HEK293 (cell line): ENCODE data around the gene MRTFB.

ENCODE experiments used
- CTCF ChIA-PET: fragments of 350-600 bp; formaldehyde crosslinking; extraction: SDS; loops from one replicate; lab custom pipeline; 2021; ENCODE audit warnings: antibody characterized with exemption; lab: Yijun Ruan, JAX
- POLR2A ChIA-PET: fragments of 300-600 bp; formaldehyde crosslinking; extraction: SDS; loops from one replicate; lab custom pipeline; 2020; ENCODE audit warnings: antibody characterized with exemption, inconsistent platforms; lab: Yijun Ruan, JAX
- H3K27ac ChIP-seq: fragments of 200-500 bp; sonication (Bioruptor generic); 2 replicates; pipeline ENCODE4 v1.5.1; 2014; ENCODE audit warnings: low read depth, low read length, control low read depth, inconsistent platforms; ENCODE audit errors: extremely low read depth
- H3K36me3 ChIP-seq, 2 experiments: fragments of 200-500 bp in 1 of 2; sonication (Bioruptor generic) in 1 of 2; 1 replicate in 1 of 2; 2 replicates in 1 of 2; pipeline ENCODE4 v1.5.1; 2014 to 2017; ENCODE audit warnings: inconsistent platforms in 2 of 2, low read length in 2 of 2; ENCODE audit not compliant: control insufficient read depth in 2 of 2, insufficient read depth in 1 of 2
- H3K4me1 ChIP-seq: fragments of 200-500 bp; sonication (Bioruptor generic); 2 replicates; pipeline ENCODE4 v1.5.1; 2014; ENCODE audit warnings: mild to moderate bottlenecking, low read length, inconsistent platforms; ENCODE audit not compliant: control insufficient read depth, insufficient read depth
- H3K4me3 ChIP-seq: 2 replicates; pipeline ENCODE4 v1.5.1; 2011; ENCODE audit warnings: low read depth, mild to moderate bottlenecking, control low read depth, low read length, moderate library complexity
- H3K9me3 ChIP-seq: fragments of 200-500 bp; sonication (Bioruptor generic); 2 replicates; pipeline ENCODE4 v1.5.1; 2014; ENCODE audit warnings: low read depth, low read length, inconsistent platforms; ENCODE audit not compliant: control insufficient read depth, insufficient read depth
- EGR2 ChIP-seq: fragments of 450-650 bp; formaldehyde crosslinking; IDR thresholded peaks from 2 replicates; pipeline ENCODE4 v1.5.1; 2016; ENCODE audit warnings: low read depth, missing biosample characterization, missing genetic modification characterization
- KLF1 ChIP-seq: fragments of 450-650 bp; formaldehyde crosslinking; IDR thresholded peaks from 2 replicates; pipeline ENCODE4 v1.5.1; 2016; ENCODE audit warnings: missing biosample characterization, missing genetic modification characterization
- KLF8 ChIP-seq: fragments of 450-650 bp; formaldehyde crosslinking; IDR thresholded peaks from 2 replicates; pipeline ENCODE4 v1.5.1; 2016; ENCODE audit warnings: missing biosample characterization, missing genetic modification characterization
- KLF9 ChIP-seq: fragments of 450-650 bp; formaldehyde crosslinking; IDR thresholded peaks from 2 replicates; pipeline ENCODE4 v1.5.1; 2016; ENCODE audit warnings: missing biosample characterization, missing genetic modification characterization, low read depth
- OVOL3 ChIP-seq: fragments of 450-650 bp; formaldehyde crosslinking; IDR thresholded peaks from 2 replicates; pipeline ENCODE4 v1.5.1; 2016; ENCODE audit warnings: missing biosample characterization, missing genetic modification characterization
- SP7 ChIP-seq: fragments of 450-650 bp; formaldehyde crosslinking; IDR thresholded peaks from 2 replicates; pipeline ENCODE4 v1.5.1; 2016; ENCODE audit warnings: missing biosample characterization, missing genetic modification characterization
- TCF7L2 ChIP-seq: IDR thresholded peaks from 2 replicates; pipeline ENCODE4 v1.6.1; 2011; ENCODE audit warnings: low read depth, mild to moderate bottlenecking, inconsistent platforms, low read length, moderate library complexity, borderline replicate concordance
- ZBTB8A ChIP-seq: fragments of 450-650 bp; formaldehyde crosslinking; IDR thresholded peaks from 2 replicates; pipeline ENCODE4 v1.5.1; 2016; ENCODE audit warnings: missing biosample characterization, missing genetic modification characterization
- ZEB2 ChIP-seq: fragments of 450-650 bp; formaldehyde crosslinking; IDR thresholded peaks from 2 replicates; pipeline ENCODE4 v1.5.1; 2016; ENCODE audit warnings: missing biosample characterization, missing genetic modification characterization
- ZFP41 ChIP-seq: fragments of 450-650 bp; formaldehyde crosslinking; IDR thresholded peaks from 2 replicates; pipeline ENCODE4 v1.5.1; 2016; ENCODE audit warnings: missing biosample characterization, missing genetic modification characterization, borderline replicate concordance
- ZNF114 ChIP-seq: fragments of 450-650 bp; formaldehyde crosslinking; IDR thresholded peaks from 2 replicates; pipeline ENCODE4 v1.5.0; 2017; ENCODE audit warnings: missing biosample characterization, missing genetic modification characterization
- ZNF133 ChIP-seq: fragments of 450-650 bp; formaldehyde crosslinking; IDR thresholded peaks from 2 replicates; pipeline ENCODE4 v1.5.1; 2016; ENCODE audit warnings: missing biosample characterization, missing genetic modification characterization
- ZNF23 ChIP-seq: fragments of 450-650 bp; formaldehyde crosslinking; IDR thresholded peaks from 2 replicates; pipeline ENCODE4 v1.5.1; 2016; ENCODE audit warnings: missing biosample characterization, missing genetic modification characterization, borderline replicate concordance
- ZNF26 ChIP-seq: fragments of 450-650 bp; formaldehyde crosslinking; IDR thresholded peaks from 2 replicates; pipeline ENCODE4 v1.5.1; 2016; ENCODE audit warnings: missing biosample characterization, missing genetic modification characterization
- ZNF391 ChIP-seq: fragments of 450-650 bp; formaldehyde crosslinking; IDR thresholded peaks from 2 replicates; pipeline ENCODE4 v1.5.1; 2016; ENCODE audit warnings: low read depth, missing biosample characterization, missing genetic modification characterization, borderline replicate concordance
- ZNF600 ChIP-seq: fragments of 450-650 bp; formaldehyde crosslinking; IDR thresholded peaks from 2 replicates; pipeline ENCODE4 v1.5.1; 2016; ENCODE audit warnings: missing biosample characterization, missing genetic modification characterization
- ZNF664 ChIP-seq: fragments of 450-650 bp; formaldehyde crosslinking; IDR thresholded peaks from 2 replicates; pipeline ENCODE4 v1.5.1; 2016; ENCODE audit warnings: missing biosample characterization, missing genetic modification characterization
- ZNF677 ChIP-seq: fragments of 450-650 bp; IDR thresholded peaks from 2 replicates; pipeline ENCODE4 v1.5.0; 2018; ENCODE audit warnings: missing biosample characterization, mild to moderate bottlenecking, missing genetic modification characterization, moderate library complexity
- ZNF791 ChIP-seq: fragments of 450-650 bp; formaldehyde crosslinking; IDR thresholded peaks from 2 replicates; pipeline ENCODE4 v1.5.1; 2016; ENCODE audit warnings: missing biosample characterization, missing genetic modification characterization
- TF ChIP-seq, protein P1 (sequence below): fragments of 450-650 bp; formaldehyde crosslinking; IDR thresholded peaks from 2 replicates; pipeline ENCODE4 v1.5.1; 2016; ENCODE audit warnings: missing biosample characterization, missing genetic modification characterization
- TF ChIP-seq, protein P2 (sequence below): fragments of 450-650 bp; formaldehyde crosslinking; IDR thresholded peaks from 2 replicates; pipeline ENCODE4 v1.5.1; 2016; ENCODE audit warnings: missing biosample characterization, missing genetic modification characterization

The MRTFB gene

DNA sequence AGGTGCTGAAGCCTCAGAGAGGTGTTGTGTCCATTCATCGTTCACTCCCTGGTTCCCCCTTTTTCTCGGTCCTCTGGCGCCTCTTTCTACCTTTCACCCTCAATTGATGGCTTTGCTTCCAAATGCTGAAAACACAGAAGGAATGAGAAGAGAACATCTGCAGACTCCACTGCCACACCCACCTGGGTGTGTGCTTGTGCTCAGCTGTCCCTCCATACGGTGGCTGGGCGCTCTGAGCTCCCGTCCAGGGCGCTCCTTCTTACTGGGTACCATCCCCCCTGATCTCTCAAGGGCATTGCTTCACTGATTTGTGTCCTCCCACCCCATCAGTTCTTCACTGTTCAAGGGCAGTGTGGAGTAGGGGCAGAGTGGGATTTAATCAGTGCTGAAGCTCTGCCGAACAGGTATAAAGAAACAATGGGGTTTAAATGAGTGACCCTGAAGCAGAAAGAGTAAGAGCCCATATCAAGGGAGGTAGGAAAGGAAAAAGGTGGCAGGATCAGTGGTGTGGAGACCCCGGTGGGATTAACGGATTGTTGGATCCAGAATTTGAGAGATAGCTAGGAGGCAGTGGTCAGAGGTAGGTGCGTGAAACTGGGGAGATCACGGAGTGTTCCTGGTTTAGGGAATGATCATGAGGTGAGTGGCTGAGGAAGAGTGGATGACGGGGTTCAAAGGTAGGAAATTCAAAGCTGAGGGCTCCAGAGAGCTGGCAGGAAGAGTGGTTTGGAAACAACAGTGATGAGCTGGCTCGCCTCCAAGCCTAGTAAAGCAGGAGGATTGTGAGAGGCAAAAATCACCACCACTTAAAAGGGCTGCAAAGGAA is 40.8 kb downstream of the MRTFB start:
- Histone ChIP-seq H3K27ac (no peak overlapping the region), H3K36me3 (no peaks in the 10 kb centered on the region), H3K4me3 (no peak overlapping the region), H3K4me1 (peaks cover 33% of the 10 kb centered on the region), H3K9me3 (no peaks in the 10 kb centered on the region)
- CTCF ChIA-PET = no interaction called here
- no peak for TF ChIP-seq OVOL3
- peak; percentile 27; the same call in 1 of the 2 replicates for TF ChIP-seq KLF1 (tag by site-specific recombination)
- peak; percentile 77 for TF ChIP-seq KLF9
- TF ChIP-seq ZNF600 (tag by site-specific recombination) = no peak
- TF ChIP-seq, protein P1, sequence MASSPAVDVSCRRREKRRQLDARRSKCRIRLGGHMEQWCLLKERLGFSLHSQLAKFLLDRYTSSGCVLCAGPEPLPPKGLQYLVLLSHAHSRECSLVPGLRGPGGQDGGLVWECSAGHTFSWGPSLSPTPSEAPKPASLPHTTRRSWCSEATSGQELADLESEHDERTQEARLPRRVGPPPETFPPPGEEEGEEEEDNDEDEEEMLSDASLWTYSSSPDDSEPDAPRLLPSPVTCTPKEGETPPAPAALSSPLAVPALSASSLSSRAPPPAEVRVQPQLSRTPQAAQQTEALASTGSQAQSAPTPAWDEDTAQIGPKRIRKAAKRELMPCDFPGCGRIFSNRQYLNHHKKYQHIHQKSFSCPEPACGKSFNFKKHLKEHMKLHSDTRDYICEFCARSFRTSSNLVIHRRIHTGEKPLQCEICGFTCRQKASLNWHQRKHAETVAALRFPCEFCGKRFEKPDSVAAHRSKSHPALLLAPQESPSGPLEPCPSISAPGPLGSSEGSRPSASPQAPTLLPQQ (tag by site-specific recombination) = peak; percentile 42; the same call in 1 of the 2 replicates
- POLR2A ChIA-PET = interaction anchor here (0.6 kb wide), 1 partner anchor 11 kb away, joined by 3 read pairs; no protein-coding TSS in a partner anchor

DNA sequence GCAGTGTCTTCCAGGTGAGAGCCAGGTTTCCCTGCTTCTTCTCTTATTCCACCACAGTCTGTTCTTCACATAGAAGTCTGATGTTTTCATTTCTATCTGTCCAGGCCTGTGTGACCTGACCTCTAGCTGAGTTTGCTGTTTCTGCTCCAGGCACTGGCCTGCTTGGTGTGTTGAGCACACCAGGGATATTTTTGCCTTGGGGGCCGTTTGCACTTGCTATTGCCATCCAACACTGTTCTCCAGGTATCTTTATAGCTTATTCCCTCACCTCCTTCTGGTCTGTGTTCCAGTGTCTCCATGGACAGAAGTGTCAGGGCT is 41.4 kb downstream of the MRTFB start:
- no peaks in the 10 kb centered on the region for H3K36me3 ChIP-seq
- no peak for TF ChIP-seq ZBTB8A
- no peak for TF ChIP-seq ZNF664
- TF ChIP-seq KLF8 (tag by site-specific recombination) = no peak
- TF ChIP-seq ZNF791 (tag by site-specific recombination) = no peak
- TF ChIP-seq ZNF114 (tag by site-specific recombination) = no peak
- TF ChIP-seq ZEB2 (tag by site-specific recombination) = no peak
- no peak for TF ChIP-seq ZNF677 (tag by site-specific recombination)
- TF ChIP-seq ZNF133 (tag by site-specific recombination) = no peak
- no peak for TF ChIP-seq ZNF26 (tag by site-specific recombination)
- TF ChIP-seq SP7 (tag by site-specific recombination) = no peak
- no peak for TF ChIP-seq ZFP41 (tag by site-specific recombination)
- TF ChIP-seq, protein P2, sequence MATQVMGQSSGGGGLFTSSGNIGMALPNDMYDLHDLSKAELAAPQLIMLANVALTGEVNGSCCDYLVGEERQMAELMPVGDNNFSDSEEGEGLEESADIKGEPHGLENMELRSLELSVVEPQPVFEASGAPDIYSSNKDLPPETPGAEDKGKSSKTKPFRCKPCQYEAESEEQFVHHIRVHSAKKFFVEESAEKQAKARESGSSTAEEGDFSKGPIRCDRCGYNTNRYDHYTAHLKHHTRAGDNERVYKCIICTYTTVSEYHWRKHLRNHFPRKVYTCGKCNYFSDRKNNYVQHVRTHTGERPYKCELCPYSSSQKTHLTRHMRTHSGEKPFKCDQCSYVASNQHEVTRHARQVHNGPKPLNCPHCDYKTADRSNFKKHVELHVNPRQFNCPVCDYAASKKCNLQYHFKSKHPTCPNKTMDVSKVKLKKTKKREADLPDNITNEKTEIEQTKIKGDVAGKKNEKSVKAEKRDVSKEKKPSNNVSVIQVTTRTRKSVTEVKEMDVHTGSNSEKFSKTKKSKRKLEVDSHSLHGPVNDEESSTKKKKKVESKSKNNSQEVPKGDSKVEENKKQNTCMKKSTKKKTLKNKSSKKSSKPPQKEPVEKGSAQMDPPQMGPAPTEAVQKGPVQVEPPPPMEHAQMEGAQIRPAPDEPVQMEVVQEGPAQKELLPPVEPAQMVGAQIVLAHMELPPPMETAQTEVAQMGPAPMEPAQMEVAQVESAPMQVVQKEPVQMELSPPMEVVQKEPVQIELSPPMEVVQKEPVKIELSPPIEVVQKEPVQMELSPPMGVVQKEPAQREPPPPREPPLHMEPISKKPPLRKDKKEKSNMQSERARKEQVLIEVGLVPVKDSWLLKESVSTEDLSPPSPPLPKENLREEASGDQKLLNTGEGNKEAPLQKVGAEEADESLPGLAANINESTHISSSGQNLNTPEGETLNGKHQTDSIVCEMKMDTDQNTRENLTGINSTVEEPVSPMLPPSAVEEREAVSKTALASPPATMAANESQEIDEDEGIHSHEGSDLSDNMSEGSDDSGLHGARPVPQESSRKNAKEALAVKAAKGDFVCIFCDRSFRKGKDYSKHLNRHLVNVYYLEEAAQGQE (tag by site-specific recombination) = no peak
- no peak for TF ChIP-seq ZNF391 (tag by site-specific recombination)
- no peak for TF ChIP-seq ZNF23
- no peak for TF ChIP-seq EGR2 (tag by site-specific recombination)
- TF ChIP-seq TCF7L2 = no peak
- no peaks in the 10 kb centered on the region for H3K9me3 ChIP-seq
- H3K4me3 ChIP-seq = no peak overlapping the region
- CTCF ChIA-PET = no interaction called here
- POLR2A ChIA-PET = interaction anchor here (0.6 kb wide), 1 partner anchor 12 kb away, joined by 3 read pairs; no protein-coding TSS in a partner anchor
- no peak overlapping the region for H3K27ac ChIP-seq
- H3K4me1 ChIP-seq = peaks cover 33% of the 10 kb centered on the region
